ENCODE data around the gene HOXC9. TPM values are rescaled to one million over a fixed set of nuclear protein-coding genes. Genes with fewer than 3 reads are reported as not detected.

HOXC9 gene
- total and polyA plus RNA-seq, 9 of the 15 experiments (the other 6 are each of a cell fraction or from before 2014, with no cell fraction given) = 1.1 to 10.5 (median 9.3) TPM

GRCh38 chr12:53985994-53986685, 13.8 kb upstream of the HOXC9 start:
- Histone ChIP-seq H2AFZ (ENCODE audit: low read depth, low read length) (0 out of 2 replicates have a peak overlapping the region, but pooled peaks have one; percentile 37), H3K36me3 (ENCODE audit: control insufficient read depth, insufficient read depth, low read length) (no peaks in the 10 kb centered on the region), H3K27ac (ENCODE audit: extremely low read depth, low read depth, low read length) (no peak overlapping the region), H3K27me3 (ENCODE audit: control insufficient read depth in 2 of 2, insufficient read depth in 2 of 2, low read length in 2 of 2) (peaks cover 13 to 27% of the 10 kb centered on the region in 2 experiments; a peak in 4 of 5 replicates), H3K4me2 (ENCODE audit: insufficient read depth, low read length) (no peak overlapping the region), H3K4me3 (no peak overlapping the region), H3K9me3 (replicated peaks; ENCODE audit: control insufficient read depth, insufficient read depth, low read depth, low read length) (no peaks in the 10 kb centered on the region), H3K79me2 (ENCODE audit: control insufficient read depth, insufficient read depth, low read length) (no peaks in the 10 kb centered on the region), H3K9me1 (ENCODE audit: control insufficient read depth, insufficient read depth, low read length) (no peaks in the 10 kb centered on the region), H3K9ac (ENCODE audit: insufficient read depth in 1 of 2, low read depth in 2 of 2, low read length in 2 of 2) (peak overlapping the region in 1 of 2 experiments; percentile 10; a peak in 1 of 4 replicates), H4K20me1 (replicated peaks; ENCODE audit: control insufficient read depth, insufficient read depth, low read length) (no peaks in the 10 kb centered on the region), H3K4me1 (replicated peaks in 1 of 2; ENCODE audit: control insufficient read depth in 2 of 2, insufficient read depth in 2 of 2, low read length in 2 of 2) (peaks cover 35 to 50% of the 10 kb centered on the region in 2 experiments)
- WGBS (ENCODE audit: insufficient coverage, low coverage, missing lambda C conversion rate) = 63% methylated on average over 31 of the region's 50 CpGs
- CTCF ChIA-PET (ENCODE audit: low intra/inter-chr PET ratio) = interaction anchor here (1.6 to 3.9 kb wide), 4 partner anchors 18 to 230 kb away, joined by 9 to 26 read pairs (median 16); no protein-coding TSS in a partner anchor
- POLR2A ChIA-PET = interaction anchor here (0.5 to 3.2 kb wide), 3 partner anchors 14 to 342 kb away, joined by 3 to 43 read pairs (median 3); partner anchors contain the start of gene HOXC9
- in situ Hi-C loops (cut with MboI) (loop anchor here (5.0 to 10.0 kb wide), 2 partner anchors 216 to 379 kb away; partner anchors contain the start of gene GPR84), intact Hi-C loops (cut with micrococcal nuclease) (loop anchor here (2.0 to 10.0 kb wide), 2 partner anchors 19 to 379 kb away; partner anchors contain the start of gene GPR84)
- ATAC-seq (no peak), FAIRE-seq (no peak), DNase-seq (ENCODE audit: extremely low read depth in 1 of 4, low spot score in 3 of 4) (peak in 2 of 4 experiments; percentile 39)
- TF ChIP-seq CREB3 (tag; conservative IDR thresholded peaks at IDR 0.05; ENCODE audit: low read depth) (no peak), EGR1 (conservative IDR thresholded peaks at IDR 0.05) (peak; percentile 50), ZC3H11A (IDR thresholded peaks at IDR 0.05; ENCODE audit: low read depth, low read length) (no peak), ZC3H8 (IDR thresholded peaks at IDR 0.05) (no peak), E2F6 (IDR thresholded peaks at IDR 0.05; ENCODE audit: borderline replicate concordance in 1 of 2, extremely low read depth in 1 of 2, insufficient read depth in 1 of 2, insufficient read length in 1 of 2, low read depth in 1 of 2, low read length in 1 of 2, poor library complexity in 1 of 2, severe bottlenecking in 1 of 2) (peak in 1 of 2 experiments; percentile 46), IFI16 (CRISPR knock-in tag; IDR thresholded peaks at IDR 0.05) (no peak), PCBP1 (IDR thresholded peaks at IDR 0.05; ENCODE audit: low read depth, low read length, poor library complexity, severe bottlenecking) (peak; percentile 69), MLLT1 (IDR thresholded peaks at IDR 0.05) (0 out of 4 replicates have a peak, but pooled peaks of 1 of the 2 experiments have one; percentile 0), RHOXF2B (CRISPR knock-in tag; conservative IDR thresholded peaks at IDR 0.05) (no peak), ZNF395 (CRISPR knock-in tag; IDR thresholded peaks at IDR 0.05) (no peak), ZBTB33 (CRISPR knock-in tag; IDR thresholded peaks at IDR 0.05) (peak; percentile 96), ZNF445 (CRISPR knock-in tag; IDR thresholded peaks at IDR 0.05; ENCODE audit: low read depth) (no peak)
- BruUV-seq (replicated peaks) = no TSS peak
